H1 (cell line): Measurements from ENCODE around the gene FLRT3. TPM values are rescaled to one million over a fixed set of nuclear protein-coding genes. Genes with fewer than 3 reads are reported as not detected.

Experiments used
- CTCF ChIA-PET: fragments of 300-600 bp; sonication (Branson Sonifier 250); formaldehyde crosslinking; loops from one replicate; lab custom pipeline; 2021; ENCODE audit not compliant: partially characterized antibody; lab: Charles Lee
- POLR2A ChIA-PET: fragments of 300-600 bp; sonication (Branson Sonifier 250); formaldehyde crosslinking; loops from one replicate; lab custom pipeline; 2021; ENCODE audit warnings: inconsistent platforms; ENCODE audit not compliant: partially characterized antibody; lab: Charles Lee
- DNase-seq, 2 experiments: peaks; one replicate each; pipeline versions ENCODE4 v3.0.0 to v3.0.0-alpha.2; 2010 to 2022; ENCODE audit warnings: low spot score in 2 of 2, low read depth in 1 of 2, mixed read lengths in 1 of 2
- FAIRE-seq: peaks from 2 replicates; lab custom pipeline; 2011; peaks lifted over from hg19 to GRCh38; lab: Jason Lieb, UNC
- H2AFZ ChIP-seq: 2 replicates; pipeline ENCODE4 v1.8.1; 2012; ENCODE audit warnings: low read length, inconsistent platforms
- H2AK5ac ChIP-seq: 2 replicates; pipeline ENCODE4 v1.6.1; 2013; ENCODE audit warnings: low read depth, low read length
- H2BK120ac ChIP-seq: replicated peaks from 2 replicates; pipeline ENCODE3; 2013; ENCODE audit warnings: low read depth, low read length, inconsistent platforms
- H2BK12ac ChIP-seq: 2 replicates; pipeline ENCODE4 v1.6.1; 2013; ENCODE audit warnings: low read depth, low read length
- H2BK15ac ChIP-seq: 2 replicates; pipeline ENCODE4 v1.6.1; 2013; ENCODE audit warnings: low read length
- H2BK20ac ChIP-seq: 2 replicates; pipeline ENCODE4 v1.6.1; 2013; ENCODE audit warnings: low read length
- H2BK5ac ChIP-seq: 2 replicates; pipeline ENCODE4 v1.6.1; 2013; ENCODE audit warnings: low read depth, low read length
- H3K14ac ChIP-seq: 2 replicates; pipeline ENCODE4 v1.6.1; 2013; ENCODE audit warnings: inconsistent platforms; ENCODE audit not compliant: insufficient read length
- H3K18ac ChIP-seq: 2 replicates; pipeline ENCODE4 v1.6.1; 2013; ENCODE audit warnings: low read length; ENCODE audit errors: extremely low read depth
- H3K23ac ChIP-seq: 2 replicates; pipeline ENCODE4 v1.6.1; 2013; ENCODE audit warnings: inconsistent platforms; ENCODE audit not compliant: insufficient read length
- H3K23me2 ChIP-seq: 2 replicates; pipeline ENCODE4 v1.6.1; 2013; ENCODE audit warnings: low read depth, low read length
- H3K27ac ChIP-seq: 2 replicates; pipeline ENCODE4 v1.6.1; 2011; ENCODE audit warnings: low read depth, low read length, inconsistent platforms
- H3K27me3 ChIP-seq, 4 experiments: replicated peaks in 1 of 4; 1 replicate in 1 of 4; 2 replicates in 3 of 4; pipeline versions ENCODE4 v1.6.1 to v1.8.1; 2011 to 2013; ENCODE audit warnings: low read length in 3 of 4, mild to moderate bottlenecking in 3 of 4, inconsistent platforms in 2 of 4, mixed read lengths in 2 of 4, moderate library complexity in 1 of 4; ENCODE audit not compliant: control insufficient read depth in 3 of 4, insufficient read depth in 3 of 4; ENCODE audit errors: extremely low read depth in 1 of 4
- H3K36me3 ChIP-seq, 4 experiments: 2 replicates each; pipeline versions ENCODE4 v1.6.1 to v1.8.1; 2011 to 2013; ENCODE audit warnings: mild to moderate bottlenecking in 4 of 4, low read length in 3 of 4, moderate library complexity in 2 of 4, control low read depth in 1 of 4, inconsistent platforms in 1 of 4; ENCODE audit not compliant: insufficient read depth in 4 of 4, control insufficient read depth in 2 of 4
- H3K4ac ChIP-seq: replicated peaks from 2 replicates; pipeline ENCODE3; 2013; ENCODE audit warnings: low read length, low read depth, mixed read lengths, inconsistent platforms; ENCODE audit not compliant: insufficient read length
- H3K4me1 ChIP-seq, 4 experiments: replicated peaks in 1 of 4; 1 replicate in 1 of 4; 2 replicates in 3 of 4; pipeline versions ENCODE4 v1.6.1 to v1.8.1; 2011 to 2013; ENCODE audit warnings: low read length in 3 of 4, inconsistent platforms in 2 of 4, mixed read lengths in 1 of 4; ENCODE audit not compliant: insufficient read depth in 4 of 4, control insufficient read depth in 3 of 4
- H3K4me2 ChIP-seq, 2 experiments: 2 replicates each; pipeline versions ENCODE4 v1.6.1 to v1.8.1; 2011 to 2013; ENCODE audit warnings: low read depth in 2 of 2, low read length in 2 of 2, control low read depth in 1 of 2, inconsistent platforms in 1 of 2, mild to moderate bottlenecking in 1 of 2; ENCODE audit not compliant: insufficient read depth in 1 of 2
- H3K4me3 ChIP-seq, 4 experiments: fragments of 200-600, 300-600 bp in 1 of 4; sonication (generic), shearing (Covaris generic), sonication (Bioruptor Twin) in 1 of 4; 2 replicates each; pipeline versions ENCODE4 v1.5.1 to v1.8.1; 2011 to 2016; ENCODE audit warnings: low read length in 4 of 4, low read depth in 3 of 4, control low read depth in 2 of 4, inconsistent platforms in 2 of 4, mild to moderate bottlenecking in 2 of 4, mixed read lengths in 1 of 4, moderate library complexity in 1 of 4; ENCODE audit not compliant: insufficient read depth in 2 of 4; ENCODE audit errors: extremely low read depth in 1 of 4
- H3K56ac ChIP-seq: replicated peaks from 2 replicates; pipeline ENCODE3; 2013; ENCODE audit warnings: low read depth, mild to moderate bottlenecking, mixed read lengths, low read length, inconsistent platforms; ENCODE audit not compliant: insufficient read length
- H3K79me1 ChIP-seq: 2 replicates; pipeline ENCODE4 v1.6.1; 2013; ENCODE audit warnings: low read depth, low read length, control low read depth
- H3K79me2 ChIP-seq, 2 experiments: 2 replicates each; pipeline versions ENCODE4 v1.6.1 to v1.8.1; 2012 to 2013; ENCODE audit warnings: low read length in 2 of 2, mild to moderate bottlenecking in 2 of 2, inconsistent platforms in 1 of 2; ENCODE audit not compliant: insufficient read depth in 2 of 2, control insufficient read depth in 1 of 2
- H3K9ac ChIP-seq, 4 experiments: replicated peaks in 1 of 4; 1 replicate in 1 of 4; 2 replicates in 3 of 4; pipeline versions ENCODE4 v1.6.1 to v1.8.1; 2011 to 2013; ENCODE audit warnings: low read depth in 3 of 4, low read length in 3 of 4, control low read depth in 2 of 4, mild to moderate bottlenecking in 2 of 4, moderate library complexity in 2 of 4, inconsistent platforms in 1 of 4; ENCODE audit errors: extremely low read depth in 1 of 4
- H3K9me3 ChIP-seq, 2 experiments: 2 replicates each; pipeline versions ENCODE4 v1.6.1 to v1.8.1; 2012 to 2013; ENCODE audit warnings: mild to moderate bottlenecking in 2 of 2, moderate library complexity in 2 of 2, control low read depth in 1 of 2, inconsistent platforms in 1 of 2, low read depth in 1 of 2, low read length in 1 of 2, mixed read lengths in 1 of 2; ENCODE audit not compliant: insufficient read depth in 2 of 2
- H4K20me1 ChIP-seq, 2 experiments: replicated peaks in 1 of 2; 2 replicates each; pipeline versions ENCODE3 to v1.8.1; 2011 to 2013; ENCODE audit warnings: inconsistent platforms in 2 of 2, low read length in 2 of 2, mild to moderate bottlenecking in 1 of 2; ENCODE audit not compliant: insufficient read depth in 2 of 2, control insufficient read depth in 1 of 2
- H4K5ac ChIP-seq: 2 replicates; pipeline ENCODE4 v1.6.1; 2013; ENCODE audit warnings: low read length, low read depth, mixed read lengths, inconsistent platforms; ENCODE audit not compliant: insufficient read length
- H4K8ac ChIP-seq: 2 replicates; pipeline ENCODE4 v1.8.0; 2013; ENCODE audit warnings: mild to moderate bottlenecking, moderate library complexity, low read length, inconsistent platforms; ENCODE audit not compliant: insufficient read depth; ENCODE audit errors: extremely low read depth
- H4K91ac ChIP-seq: replicated peaks from 2 replicates; pipeline ENCODE3; 2013; ENCODE audit warnings: low read length, mixed read lengths, inconsistent platforms; ENCODE audit not compliant: insufficient read length
- ASH2L ChIP-seq: fragments of 200-600, 300-600 bp; sonication (generic); IDR thresholded peaks from one replicate; pipeline ENCODE4 v1.7.1; 2017; ENCODE audit warnings: low read length
- EP300 ChIP-seq, 2 experiments: IDR thresholded peaks; 1 replicate in 1 of 2; 2 replicates in 1 of 2; pipeline ENCODE4 v1.6.1; 2011 to 2012; ENCODE audit warnings: low read depth in 2 of 2, low read length in 2 of 2, mild to moderate bottlenecking in 2 of 2, borderline replicate concordance in 1 of 2, inconsistent platforms in 1 of 2, moderate library complexity in 1 of 2
- FOSL1 ChIP-seq: IDR thresholded peaks from 2 replicates; pipeline ENCODE4 v1.6.1; 2011; ENCODE audit warnings: mild to moderate bottlenecking, low read depth, low read length, moderate library complexity; ENCODE audit not compliant: insufficient read depth
- KDM5A ChIP-seq: fragments of 200-600 bp; IDR thresholded peaks from 2 replicates; pipeline ENCODE4 v1.7.1; 2012; ENCODE audit warnings: mild to moderate bottlenecking, low read length, inconsistent platforms, mixed read lengths
- SIRT6 ChIP-seq: IDR thresholded peaks from one replicate; pipeline ENCODE4 v1.7.1; 2012; ENCODE audit warnings: low read length, inconsistent platforms
- ZNF274 ChIP-seq: IDR thresholded peaks from 2 replicates; pipeline ENCODE4 v1.7.0; 2012; ENCODE audit warnings: low read length, borderline replicate concordance; ENCODE audit errors: extremely low read depth
- WGBS, 2 experiments: shearing (Covaris generic) in 1 of 2; methylation state at CpG; one replicate each; pipeline versions ENCODE4 v1.1.6 to v1.1.7; 2013 to 2015; ENCODE audit warnings: low lambda C conversion rate in 2 of 2, mixed read lengths in 2 of 2, inconsistent platforms in 1 of 2, low coverage in 1 of 2, missing lambda C conversion rate in 1 of 2; ENCODE audit not compliant: insufficient replicate concordance in 2 of 2, insufficient coverage in 1 of 2, insufficient read length in 1 of 2; ENCODE audit errors: extremely low coverage in 1 of 2, missing lambda C conversion rate in 1 of 2; 5-methylcytosine and 5-hydroxymethylcytosine counted together
- polyA plus RNA-seq, 7 experiments: library from polyadenylated mRNA; depleted of rRNA in 3 of 7; stranded (reverse) in 5 of 7; unstranded in 2 of 7; fragments of >200 nt in 5 of 7; fragments of 200-250 nt in 2 of 7; gene quantifications; 1 replicate in 5 of 7; 2 replicates in 1 of 7; 4 replicates in 1 of 7; pipeline versions ENCODE4 v1.2.1 to v1.2.3, GENCODE V29; 2011 to 2013; ENCODE audit warnings: missing spikeins in 2 of 7, mixed read lengths in 2 of 7
- total RNA-seq: library from RNA; stranded (reverse); fragmentation: NEBNext Ultra II Directional; extraction: Animal tissue kit (Norgen Biotek cat#: 25700); gene quantifications from 2 replicates; pipeline ENCODE4 v1.2.1, GENCODE V29; 2021
- TF ChIP-seq, protein P1 (sequence below), 3 experiments: IDR thresholded peaks; 1 replicate in 2 of 3; 2 replicates in 1 of 3; pipeline versions ENCODE4 v1.5.1 to v1.6.1; 2011; ENCODE audit warnings: low read length in 3 of 3, mild to moderate bottlenecking in 3 of 3, inconsistent platforms in 2 of 3, low read depth in 1 of 3, moderate library complexity in 1 of 3; ENCODE audit not compliant: insufficient read depth in 1 of 3; ENCODE audit errors: control extremely low read depth in 1 of 3
- TF ChIP-seq, protein P2 (sequence below): IDR thresholded peaks from 2 replicates; pipeline ENCODE4 v1.6.1; 2011; ENCODE audit warnings: low read depth, mild to moderate bottlenecking, low read length; ENCODE audit not compliant: insufficient read depth

The FLRT3 gene
- total and polyA plus RNA-seq, 2 of the 8 experiments (the other 6 are each of a cell fraction or from before 2014, with no cell fraction given), result 0.35 to 0.41 TPM

DNA sequence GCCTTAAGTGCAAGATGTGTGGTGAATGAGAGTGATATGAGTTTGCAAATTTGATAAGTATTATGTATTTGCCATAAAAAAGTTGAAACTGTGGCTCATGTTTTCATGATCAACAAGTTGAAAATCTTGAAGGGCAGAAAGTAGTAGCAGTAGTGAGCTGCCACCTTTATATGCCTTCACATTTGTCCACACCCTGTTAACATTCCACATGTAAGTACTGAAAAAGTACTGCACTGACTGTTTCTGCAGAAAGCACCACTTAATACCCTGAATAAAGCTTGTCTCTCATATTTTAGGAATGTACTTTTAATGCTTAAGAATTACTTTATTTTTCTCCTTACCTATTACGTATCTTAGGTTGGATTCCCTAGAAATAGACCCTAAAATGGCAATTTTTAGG, 45.9 kb downstream of the FLRT3 start:
- no peaks in the 10 kb centered on the region for H3K4me1 ChIP-seq
- no peak overlapping the region for H2BK15ac ChIP-seq
- no peak overlapping the region for H2BK120ac ChIP-seq
- no peak overlapping the region for H2BK5ac ChIP-seq
- no peak overlapping the region for H3K23ac ChIP-seq
- DNase-seq (no peak), FAIRE-seq (no peak)
- H3K4me3 ChIP-seq, result no peak overlapping the region
- no peaks in the 10 kb centered on the region for H3K79me2 ChIP-seq
- ChIA-PET POLR2A (no interaction called here), CTCF (interaction anchor here (1.0 to 1.4 kb wide), 3 partner anchors 8 to 44 kb away, joined by 3 read pairs; no protein-coding TSS in a partner anchor)
- no peak overlapping the region for H2AFZ ChIP-seq
- H4K5ac ChIP-seq, result no peak overlapping the region
- H3K9me3 ChIP-seq, result no peaks in the 10 kb centered on the region
- TF ChIP-seq KDM5A (no peak), ASH2L (no peak), FOSL1 (no peak), EP300 (IDR thresholded peaks at IDR 0.05; ENCODE audit: borderline replicate concordance in 1 of 2, low read depth in 2 of 2, low read length in 2 of 2) (no peak), ZNF274 (no peak), SIRT6 (no peak)
- TF ChIP-seq, protein P1, sequence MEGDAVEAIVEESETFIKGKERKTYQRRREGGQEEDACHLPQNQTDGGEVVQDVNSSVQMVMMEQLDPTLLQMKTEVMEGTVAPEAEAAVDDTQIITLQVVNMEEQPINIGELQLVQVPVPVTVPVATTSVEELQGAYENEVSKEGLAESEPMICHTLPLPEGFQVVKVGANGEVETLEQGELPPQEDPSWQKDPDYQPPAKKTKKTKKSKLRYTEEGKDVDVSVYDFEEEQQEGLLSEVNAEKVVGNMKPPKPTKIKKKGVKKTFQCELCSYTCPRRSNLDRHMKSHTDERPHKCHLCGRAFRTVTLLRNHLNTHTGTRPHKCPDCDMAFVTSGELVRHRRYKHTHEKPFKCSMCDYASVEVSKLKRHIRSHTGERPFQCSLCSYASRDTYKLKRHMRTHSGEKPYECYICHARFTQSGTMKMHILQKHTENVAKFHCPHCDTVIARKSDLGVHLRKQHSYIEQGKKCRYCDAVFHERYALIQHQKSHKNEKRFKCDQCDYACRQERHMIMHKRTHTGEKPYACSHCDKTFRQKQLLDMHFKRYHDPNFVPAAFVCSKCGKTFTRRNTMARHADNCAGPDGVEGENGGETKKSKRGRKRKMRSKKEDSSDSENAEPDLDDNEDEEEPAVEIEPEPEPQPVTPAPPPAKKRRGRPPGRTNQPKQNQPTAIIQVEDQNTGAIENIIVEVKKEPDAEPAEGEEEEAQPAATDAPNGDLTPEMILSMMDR (IDR thresholded peaks at IDR 0.05; ENCODE audit: control extremely low read depth in 1 of 3, insufficient read depth in 1 of 3, low read depth in 1 of 3, low read length in 3 of 3), result no peak
- TF ChIP-seq, protein P2, sequence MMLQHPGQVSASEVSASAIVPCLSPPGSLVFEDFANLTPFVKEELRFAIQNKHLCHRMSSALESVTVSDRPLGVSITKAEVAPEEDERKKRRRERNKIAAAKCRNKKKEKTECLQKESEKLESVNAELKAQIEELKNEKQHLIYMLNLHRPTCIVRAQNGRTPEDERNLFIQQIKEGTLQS, result no peak
- H2AK5ac ChIP-seq, result no peak overlapping the region
- H4K20me1 ChIP-seq, result no peaks in the 10 kb centered on the region
- H3K4me2 ChIP-seq, result no peak overlapping the region
- H3K4ac ChIP-seq, result no peak overlapping the region
- no peak overlapping the region for H2BK20ac ChIP-seq
- H3K9ac ChIP-seq, result no peak overlapping the region
- H3K79me1 ChIP-seq, result no peaks in the 10 kb centered on the region
- no peaks in the 10 kb centered on the region for H3K23me2 ChIP-seq
- no peaks in the 10 kb centered on the region for H3K27me3 ChIP-seq
- H3K27ac ChIP-seq, result no peak overlapping the region
- H3K18ac ChIP-seq, result no peak overlapping the region
- 95% methylated on average over 1 of the region's 1 CpG; no CpG with 5 or more reads in 1 of the 2 experiments for WGBS, 2 experiments
- no peak overlapping the region for H2BK12ac ChIP-seq
- H3K14ac ChIP-seq, result no peak overlapping the region
- no peak overlapping the region for H4K91ac ChIP-seq
- no peak overlapping the region for H3K56ac ChIP-seq
- no peak overlapping the region for H4K8ac ChIP-seq
- no peaks in the 10 kb centered on the region for H3K36me3 ChIP-seq
